GM21360 (cell line): ENCODE results near the gene CATSPERZ.

ENCODE experiments used
- ATAC-seq: cut with Tn5 transposase; IDR thresholded peaks from one replicate; pipeline ENCODE4 v1.9.1; 2021; ENCODE audit warnings: mild to moderate bottlenecking, moderate library complexity; ENCODE audit not compliant: unreplicated experiment

The CATSPERZ gene

GRCh38 chr11:64284048-64284961 is 15.9 kb upstream of the CATSPERZ start, which contains the start of gene BAD:
Gene BAD (minus strand): TSS chr11:64284665. CDS start chr11:64284368, 297 bp downstream.
- peak; percentile 63 for ATAC-seq

- peak; percentile 50 for ATAC-seq
Measured at GRCh38 chr11:64284962-64285884, 14.9 kb upstream of the CATSPERZ start, which contains the start of gene GPR137. Gene GPR137 (plus strand): TSS chr11:64285848. CDS start chr11:64286525, 677 bp downstream.

- ATAC-seq: no peak
Measured at GRCh38 chr11:64285885-64286800, 14.0 kb upstream of the CATSPERZ start.

- no peak for ATAC-seq
Measured at GRCh38 chr11:64286801-64287159, 13.4 kb upstream of the CATSPERZ start.

- ATAC-seq: no peak
Measured at GRCh38 chr11:64287676-64288352, 12.3 kb upstream of the CATSPERZ start.

- no peak for ATAC-seq
Measured at GRCh38 chr11:64288353-64288750, 11.8 kb upstream of the CATSPERZ start.

- no peak for ATAC-seq
Measured at GRCh38 chr11:64289002-64289564, 11.1 kb upstream of the CATSPERZ start.

- no peak for ATAC-seq
Measured at GRCh38 chr11:64290352-64291261, 9.6 kb upstream of the CATSPERZ start.

GRCh38 chr11:64291262-64291751 is 8.9 kb upstream of the CATSPERZ start, which contains the start of gene KCNK4:
Gene KCNK4 (plus strand): TSS chr11:64291302. CDS start chr11:64293019, 1,717 bp downstream.
- no peak for ATAC-seq

- ATAC-seq: no peak
Measured at GRCh38 chr11:64291752-64292459, 8.3 kb upstream of the CATSPERZ start.

GRCh38 chr11:64292460-64293254 is 7.5 kb upstream of the CATSPERZ start:
- ATAC-seq: no peak

- ATAC-seq: no peak
Measured at GRCh38 chr11:64294774-64295173, 5.4 kb upstream of the CATSPERZ start.

- ATAC-seq: no peak
Measured at GRCh38 chr11:64295760-64296159, 4.4 kb upstream of the CATSPERZ start.

- no peak for ATAC-seq
Measured at GRCh38 chr11:64296236-64296635, 3.9 kb upstream of the CATSPERZ start.

- ATAC-seq: no peak
Measured at GRCh38 chr11:64296830-64297698, 3.1 kb upstream of the CATSPERZ start.
